Brain microvascular endothelial cell (primary cell): ENCODE results near the gene PPP1R11.

Experiments
- DNase-seq: peaks from one replicate; pipeline ENCODE4 v3.0.0-alpha.2; 2020
- H3K27ac ChIP-seq: fragments of 250-450 bp; sonication (Bioruptor Pico); 2 replicates; pipeline ENCODE4 v1.5.1; 2020; ENCODE audit warnings: mild to moderate bottlenecking, moderate library complexity
- H3K27me3 ChIP-seq: fragments of 250-450 bp; sonication (Bioruptor Pico); replicated peaks from 2 replicates; pipeline ENCODE4 v1.5.1; 2020; ENCODE audit warnings: mild to moderate bottlenecking
- H3K36me3 ChIP-seq: fragments of 250-450 bp; sonication (Bioruptor Pico); replicated peaks from 2 replicates; pipeline ENCODE4 v1.5.1; 2020; ENCODE audit warnings: mild to moderate bottlenecking
- H3K4me3 ChIP-seq: 2 replicates; pipeline ENCODE4 v1.5.1; 2011; ENCODE audit warnings: low read depth, mild to moderate bottlenecking, control low read depth, low read length, moderate library complexity
- CTCF ChIP-seq: IDR thresholded peaks from 2 replicates; pipeline ENCODE4 v1.5.1; 2011; ENCODE audit warnings: low read depth, mild to moderate bottlenecking, moderate library complexity, low read length, control low read depth, inconsistent platforms; ENCODE audit errors: missing control alignments
- in situ Hi-C: cut with HindIII; loops from 2 replicates; pipeline ENCODE4 v1.10.0; 2017; ENCODE audit warnings: low sequenced_read_pairs, low pct_ligation_motif_present

Gene PPP1R11

GRCh38 chr6:30075790-30076732 is 9.1 kb downstream of the PPP1R11 start:
- Histone ChIP-seq H3K27ac (no peak overlapping the region), H3K36me3 (no peaks in the 10 kb centered on the region), H3K4me3 (no peak overlapping the region), H3K27me3 (peaks cover 58% of the 10 kb centered on the region)
- in situ Hi-C loops, result no loop called here
- TF ChIP-seq CTCF, result peak; percentile 57
- no peak for DNase-seq

- in situ Hi-C loops, result no loop called here
- peaks cover 57% of the 10 kb centered on the region for H3K27me3 ChIP-seq
Observed at GRCh38 chr6:30077218-30077617, 10.2 kb downstream of the PPP1R11 start.

GRCh38 chr6:30087876-30088275 is 20.9 kb downstream of the PPP1R11 start:
- in situ Hi-C loops, result no loop called here
- no peak for TF ChIP-seq CTCF
- H3K27me3 ChIP-seq, result peaks cover 10% of the 10 kb centered on the region
- H3K27ac ChIP-seq, result no peak overlapping the region
- no peak for DNase-seq
- no peaks in the 10 kb centered on the region for H3K36me3 ChIP-seq
- H3K4me3 ChIP-seq, result no peak overlapping the region

More at GRCh38 chr6:30077218-30077617, 10.2 kb downstream of the PPP1R11 start:
- H3K36me3 ChIP-seq, result no peaks in the 10 kb centered on the region
- no peak for TF ChIP-seq CTCF
- no peak overlapping the region for H3K4me3 ChIP-seq
- no peak overlapping the region for H3K27ac ChIP-seq
- DNase-seq, result no peak

GRCh38 chr6:30091577-30092381 is 24.8 kb downstream of the PPP1R11 start:
- no peak overlapping the region for H3K4me3 ChIP-seq
- no peaks in the 10 kb centered on the region for H3K36me3 ChIP-seq
- DNase-seq, result no peak
- no peak for TF ChIP-seq CTCF
- H3K27ac ChIP-seq, result no peak overlapping the region
- peaks cover 16% of the 10 kb centered on the region for H3K27me3 ChIP-seq
- in situ Hi-C loops, result no loop called here

- TF ChIP-seq CTCF, result no peak
- Histone ChIP-seq H3K27ac (no peak overlapping the region), H3K4me3 (no peak overlapping the region), H3K36me3 (no peaks in the 10 kb centered on the region), H3K27me3 (peaks cover 23% of the 10 kb centered on the region)
- no peak for DNase-seq
- in situ Hi-C loops, result no loop called here
Observed at GRCh38 chr6:30092852-30093543, 26.0 kb downstream of the PPP1R11 start.
